Left ventricle myocardium superior (tissue), 1 donor: ENCODE results near the gene AGBL5. TPM values are rescaled to one million over a fixed set of nuclear protein-coding genes. Genes with fewer than 3 reads are reported as not detected.
A peak's percentile ranks its signal among the peaks of the same experiment; 100 is the strongest.

Source experiments
- ATAC-seq: fragments of 200-7000 bp; cut with Tn5 transposase; one replicate; pipeline ENCODE4 v1.9.1; 2020; ENCODE audit warnings: mild to moderate bottlenecking, moderate library complexity
- DNase-seq: peaks from one replicate; pipeline ENCODE4 v3.0.0-alpha.2; 2020
- intact Hi-C: fragments of 100-400 bp; cut with micrococcal nuclease; formaldehyde crosslinking; loops from one replicate; pipeline ENCODE4 v1.11.0; 2022
- total RNA-seq: library from RNA; stranded (reverse); fragmentation: NEBNext Ultra II Directional; extraction: Animal tissue kit (Norgen Biotek cat#: 25700); gene quantifications from one replicate; pipeline ENCODE4 v1.2.1, GENCODE V29; 2021
- donor health status: DM: no; HTN: yes; CAD: no; lungs with severe emphysema.

Gene AGBL5
- total RNA-seq, 1 donor from 2014 or later, result 9.4 TPM

- peak; percentile 51 for ATAC-seq
- intact Hi-C loops, result loop anchor here (5.0 kb wide), 1 partner anchor 58 kb away; no protein-coding TSS in a partner anchor
- DNase-seq, result peak; percentile 71
These were observed 31.3 kb upstream of the AGBL5 start for GRCh38 chr2:27019931-27020855.

GRCh38 chr2:27021253-27022049, 30.0 kb upstream of the AGBL5 start:
- no peak for DNase-seq
- ATAC-seq, result no peak
- intact Hi-C loops, result no loop called here

GRCh38 chr2:27023740-27024139, 27.7 kb upstream of the AGBL5 start:
- DNase-seq, result no peak
- ATAC-seq, result no peak
- intact Hi-C loops, result no loop called here

GRCh38 chr2:27024188-27024587, 27.3 kb upstream of the AGBL5 start:
- ATAC-seq, result no peak
- intact Hi-C loops, result no loop called here
- no peak for DNase-seq

GRCh38 chr2:27024812-27025211, 26.7 kb upstream of the AGBL5 start:
- intact Hi-C loops, result no loop called here
- no peak for DNase-seq

GRCh38 chr2:27025281-27025800, 26.1 kb upstream of the AGBL5 start:
- ATAC-seq (no peak), DNase-seq (no peak)
- intact Hi-C loops, result no loop called here

More at GRCh38 chr2:27024812-27025211, 26.7 kb upstream of the AGBL5 start:
- ATAC-seq, result no peak

GRCh38 chr2:27025861-27026851, 25.3 kb upstream of the AGBL5 start:
- ATAC-seq (no peak), DNase-seq (no peak)
- intact Hi-C loops, result no loop called here

- DNase-seq (no peak), ATAC-seq (no peak)
- intact Hi-C loops, result no loop called here
These were observed 24.2 kb upstream of the AGBL5 start for GRCh38 chr2:27027211-27027651.

GRCh38 chr2:27029051-27029450, 22.4 kb upstream of the AGBL5 start:
- intact Hi-C loops, result no loop called here

GRCh38 chr2:27032495-27033252, 18.8 kb upstream of the AGBL5 start, which contains the start of gene TMEM214:
Gene TMEM214 (plus strand): TSS chr2:27032965. CDS start chr2:27033016, 51 bp downstream.
- intact Hi-C loops, result no loop called here
- ATAC-seq (peak; percentile 99), DNase-seq (peak; percentile 95)

More at GRCh38 chr2:27029051-27029450, 22.4 kb upstream of the AGBL5 start:
- no peak for ATAC-seq
- no peak for DNase-seq

- intact Hi-C loops, result no loop called here
- peak; percentile 6 for ATAC-seq
- no peak for DNase-seq
These were observed 18.1 kb upstream of the AGBL5 start for GRCh38 chr2:27033253-27033852.

- ATAC-seq (no peak), DNase-seq (no peak)
- intact Hi-C loops, result no loop called here
These were observed 13.5 kb upstream of the AGBL5 start for GRCh38 chr2:27038012-27038411.

GRCh38 chr2:27038631-27039339, 12.7 kb upstream of the AGBL5 start:
- intact Hi-C loops, result no loop called here
- no peak for ATAC-seq

GRCh38 chr2:27039426-27039825, 12.0 kb upstream of the AGBL5 start:
- ATAC-seq (no peak), DNase-seq (no peak)
- intact Hi-C loops, result no loop called here

More at GRCh38 chr2:27038631-27039339, 12.7 kb upstream of the AGBL5 start:
- DNase-seq, result no peak

GRCh38 chr2:27039871-27040270, 11.6 kb upstream of the AGBL5 start:
- intact Hi-C loops, result no loop called here
- DNase-seq, result no peak
- ATAC-seq, result no peak

GRCh38 chr2:27040282-27040681, 11.2 kb upstream of the AGBL5 start:
- ATAC-seq, result no peak
- intact Hi-C loops, result no loop called here
- DNase-seq, result no peak

- ATAC-seq, result peak; percentile 14
- no peak for DNase-seq
- intact Hi-C loops, result no loop called here
These were observed 9.7 kb upstream of the AGBL5 start for GRCh38 chr2:27041752-27042151.
